Vagina (tissue), 2 donors: Measurements from ENCODE around the gene NAT9. TPM values are rescaled to one million over a fixed set of nuclear protein-coding genes. Genes with fewer than 3 reads are reported as not detected.

Experiments
- DNase-seq, 2 donors: peaks; one replicate each; pipeline ENCODE4 v3.0.0-alpha.2; 2017; ENCODE audit errors: extremely low spot score in 2 of 2
- H3K27ac ChIP-seq: fragments of 200-600 bp; sonication (generic); one replicate; pipeline ENCODE4 v1.5.1; 2019
- H3K27me3 ChIP-seq: fragments of 200-600 bp; sonication (generic); one replicate; pipeline ENCODE4 v1.5.1; 2019
- H3K36me3 ChIP-seq, 2 donors: fragments of 200-600 bp; sonication (generic); one replicate each; pipeline ENCODE4 v1.5.1; 2017 to 2019
- H3K4me1 ChIP-seq: fragments of 200-600 bp; sonication (generic); one replicate; pipeline ENCODE4 v1.5.1; 2019
- H3K4me3 ChIP-seq, 2 donors: fragments of 200-600 bp; sonication (generic); 1 replicate in 1 of 2; 2 replicates in 1 of 2; pipeline ENCODE4 v1.5.1; 2016 to 2019
- H3K9me3 ChIP-seq: fragments of 200-600 bp; sonication (generic); one replicate; pipeline ENCODE4 v1.5.1; 2019
- CTCF ChIP-seq, 3 experiments: fragments of 450-650 bp in 2 of 3; fragments of 200-600 bp in 1 of 3; sonication (generic) in 1 of 3; IDR thresholded peaks; one replicate each; pipeline ENCODE4 v1.5.1; 2017 to 2019; ENCODE audit warnings: antibody characterized with exemption in 3 of 3, mild to moderate bottlenecking in 2 of 3, moderate library complexity in 2 of 3
- POLR2A ChIP-seq, 2 donors: fragments of 450-650 bp; IDR thresholded peaks; one replicate each; pipeline ENCODE4 v1.6.1; 2017; ENCODE audit warnings: antibody characterized with exemption in 2 of 2, mild to moderate bottlenecking in 2 of 2, moderate library complexity in 2 of 2
- POLR2AphosphoS5 ChIP-seq, 2 donors: sonication (generic); formaldehyde crosslinking; IDR thresholded peaks; one replicate each; pipeline ENCODE4 v1.9.0; 2017; ENCODE audit warnings: antibody characterized with exemption in 2 of 2, mild to moderate bottlenecking in 2 of 2, low read depth in 1 of 2; ENCODE audit not compliant: insufficient read depth in 1 of 2
- intact Hi-C: fragments of 100-400 bp; cut with DNase I; formaldehyde crosslinking; loops from one replicate; pipeline ENCODE4 v1.15.1; 2023
- total RNA-seq: library from RNA; depleted of rRNA; stranded (reverse); fragments of >200 nt; gene quantifications from one replicate; pipeline ENCODE4 v1.2.3, GENCODE V29; 2016

NAT9 gene
- total RNA-seq, 1 donor from 2014 or later = 28.5 TPM

DNA sequence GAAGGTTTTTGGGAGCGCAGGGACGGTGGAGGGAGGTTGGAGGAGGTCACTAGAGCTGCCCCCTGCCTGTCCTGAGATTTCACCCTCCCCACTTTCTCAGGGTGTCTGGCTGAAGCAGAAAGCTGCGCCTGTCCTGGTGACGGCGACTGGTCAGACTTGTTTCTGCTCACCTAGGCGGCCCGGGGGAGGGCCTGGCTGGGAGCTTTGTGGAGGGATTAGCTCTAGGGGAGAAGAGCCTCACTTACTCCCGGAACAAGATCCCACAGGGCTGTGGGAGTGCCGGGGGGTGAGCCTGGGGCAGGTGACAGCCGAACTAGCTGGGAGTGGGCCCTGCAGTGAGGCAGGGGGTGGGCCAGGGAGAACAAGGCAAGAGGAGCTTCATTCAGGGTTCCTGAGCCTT, 16.2 kb downstream of the NAT9 start:
- intact Hi-C loops = no loop called here
- peaks cover 80% of the 10 kb centered on the region for H3K4me1 ChIP-seq
- DNase-seq = no peak

DNA sequence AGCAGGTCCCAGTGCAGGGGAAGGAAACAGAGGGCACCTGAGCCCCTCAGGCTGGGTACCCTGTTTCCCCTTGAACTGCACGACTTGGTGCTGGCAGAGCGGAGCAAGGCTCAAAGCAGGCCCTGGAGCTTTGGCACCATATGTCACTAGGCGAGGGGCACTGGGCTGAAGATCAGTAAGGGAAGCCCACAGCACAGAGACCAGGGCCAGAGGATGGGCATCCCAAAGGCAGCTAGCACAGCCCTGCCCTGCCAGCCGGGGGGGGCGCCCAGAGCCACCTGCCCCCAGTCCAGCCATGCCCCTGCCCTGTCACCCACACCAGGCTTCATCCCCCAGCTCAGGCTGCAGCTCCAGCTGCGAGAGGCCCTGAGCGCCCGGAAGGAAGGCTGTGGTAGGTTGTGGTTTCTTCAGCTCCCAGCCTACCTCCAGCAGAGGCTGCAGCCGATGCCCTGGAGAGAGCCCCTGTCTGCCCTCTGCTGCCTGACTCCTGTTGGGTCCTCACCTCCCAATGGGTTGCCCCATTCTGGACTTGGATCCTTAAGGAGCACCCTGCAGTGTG, 16.8 kb downstream of the NAT9 start:
- TF ChIP-seq POLR2AphosphoS5 (IDR thresholded peaks at IDR 0.05; ENCODE audit: insufficient read depth in 1 of 2, low read depth in 1 of 2) (no peak), POLR2A (IDR thresholded peaks at IDR 0.05) (no peak), CTCF (IDR thresholded peaks at IDR 0.05) (no peak)
- H3K4me3 ChIP-seq = no peak overlapping the region
- H3K36me3 ChIP-seq = no peaks in the 10 kb centered on the region
- peaks cover 85% of the 10 kb centered on the region for H3K4me1 ChIP-seq
- DNase-seq = no peak
- H3K27ac ChIP-seq = peak overlapping the region; percentile 85
- no peaks in the 10 kb centered on the region for H3K9me3 ChIP-seq
- no peaks in the 10 kb centered on the region for H3K27me3 ChIP-seq
- intact Hi-C loops = no loop called here

More for the DNA sequence above, 16.2 kb downstream of the NAT9 start:
- Histone ChIP-seq H3K4me3 (no peak overlapping the region), H3K27ac (peak overlapping the region; percentile 85), H3K9me3 (no peaks in the 10 kb centered on the region), H3K36me3 (peaks cover 0 to 6% of the 10 kb centered on the region in 2 donors), H3K27me3 (no peaks in the 10 kb centered on the region)
- TF ChIP-seq CTCF (IDR thresholded peaks at IDR 0.05) (no peak), POLR2AphosphoS5 (IDR thresholded peaks at IDR 0.05; ENCODE audit: insufficient read depth in 1 of 2, low read depth in 1 of 2) (no peak), POLR2A (IDR thresholded peaks at IDR 0.05) (no peak)

DNA sequence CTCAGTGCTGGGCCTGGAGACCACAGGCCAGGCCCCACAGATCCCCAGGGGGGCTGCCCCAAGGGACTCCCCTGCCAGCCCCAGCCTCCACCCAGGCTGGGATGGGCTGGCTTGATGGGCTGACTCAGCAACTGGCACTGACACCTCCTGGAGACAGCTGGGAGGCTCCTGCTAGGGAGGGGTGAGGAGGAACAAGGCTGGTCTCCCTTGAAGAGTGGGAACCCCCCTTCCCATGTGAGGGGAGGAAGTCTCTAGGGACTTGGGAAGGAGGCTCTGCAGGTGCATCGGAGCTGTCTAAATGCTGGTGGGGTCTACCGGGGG, 17.3 kb downstream of the NAT9 start:
- no peak for TF ChIP-seq POLR2AphosphoS5 (IDR thresholded peaks at IDR 0.05; ENCODE audit: insufficient read depth in 1 of 2, low read depth in 1 of 2)
- no peak for TF ChIP-seq POLR2A (IDR thresholded peaks at IDR 0.05)
- no peak for TF ChIP-seq CTCF (IDR thresholded peaks at IDR 0.05)
- no peaks in the 10 kb centered on the region for H3K9me3 ChIP-seq
- peaks cover 85% of the 10 kb centered on the region for H3K4me1 ChIP-seq
- no peak for DNase-seq
- intact Hi-C loops = no loop called here
- H3K27ac ChIP-seq = peak overlapping the region; percentile 85
- peak overlapping the region in 1 of 2 donors; percentile 13 for H3K4me3 ChIP-seq
- no peaks in the 10 kb centered on the region for H3K36me3 ChIP-seq
- no peaks in the 10 kb centered on the region for H3K27me3 ChIP-seq

DNA sequence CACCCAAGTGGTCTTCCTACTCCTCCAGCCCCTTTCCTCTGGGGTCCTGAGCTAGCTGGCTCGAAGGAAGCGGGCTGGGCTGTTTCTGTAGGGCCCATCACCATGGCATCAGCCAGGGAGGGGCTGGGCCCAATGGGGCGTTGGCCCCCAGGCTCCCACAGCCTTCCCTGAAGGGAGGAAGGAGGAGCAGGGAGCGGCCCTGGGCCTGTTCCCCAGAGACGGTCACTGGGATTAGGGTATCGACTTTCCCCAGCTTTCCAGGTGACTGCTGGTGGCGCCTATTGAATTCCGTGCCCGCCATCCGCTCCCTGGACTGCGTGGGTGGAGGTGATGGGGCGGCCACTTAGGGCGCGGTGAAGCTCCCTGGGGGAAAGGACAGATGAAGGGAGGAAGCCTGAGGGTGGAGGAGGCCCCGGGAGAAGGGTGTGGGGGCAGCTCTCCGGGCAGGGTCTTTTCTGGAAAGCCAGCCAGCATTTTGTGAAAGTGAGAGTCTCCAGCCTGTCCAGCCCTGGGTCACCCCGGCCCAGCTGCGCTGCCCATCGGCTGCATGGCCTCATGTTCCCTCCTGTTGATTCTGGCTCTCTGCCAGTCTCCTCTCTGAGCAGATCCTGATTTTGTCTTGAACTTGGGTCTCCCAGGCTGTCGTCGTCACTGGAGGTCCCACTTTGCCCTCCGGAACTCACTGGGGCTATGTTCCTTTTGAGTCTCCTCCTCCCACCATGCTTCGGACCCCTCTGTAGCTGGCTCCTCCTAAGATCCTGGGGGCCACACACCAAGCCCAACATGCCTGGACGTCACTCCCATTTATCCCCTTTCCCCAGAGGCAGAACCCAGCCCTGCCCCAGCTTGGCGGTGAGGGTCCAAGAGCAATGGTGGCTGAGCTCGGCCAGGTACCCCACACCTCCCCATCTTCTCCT, 18.0 kb downstream of the NAT9 start:
- Histone ChIP-seq H3K27me3 (no peaks in the 10 kb centered on the region), H3K4me3 (peak overlapping the region in 1 of 2 donors; percentile 13), H3K27ac (peak overlapping the region; percentile 85), H3K9me3 (no peaks in the 10 kb centered on the region), H3K36me3 (no peaks in the 10 kb centered on the region), H3K4me1 (peaks cover 83% of the 10 kb centered on the region)
- DNase-seq = no peak
- TF ChIP-seq POLR2AphosphoS5 (IDR thresholded peaks at IDR 0.05; ENCODE audit: insufficient read depth in 1 of 2, low read depth in 1 of 2) = no peak
- TF ChIP-seq CTCF (IDR thresholded peaks at IDR 0.05) = no peak
- no peak for TF ChIP-seq POLR2A (IDR thresholded peaks at IDR 0.05)
- intact Hi-C loops = no loop called here

GRCh38 chr17:74757502-74757901, 18.6 kb downstream of the NAT9 start:
- Histone ChIP-seq H3K27ac (peak overlapping the region; percentile 85), H3K27me3 (no peaks in the 10 kb centered on the region)
- DNase-seq = no peak

More at GRCh38 chr17:74757502-74757901, 18.6 kb downstream of the NAT9 start:
- Histone ChIP-seq H3K4me3 (no peak overlapping the region), H3K9me3 (no peaks in the 10 kb centered on the region), H3K36me3 (no peaks in the 10 kb centered on the region), H3K4me1 (peaks cover 83% of the 10 kb centered on the region)
- TF ChIP-seq POLR2AphosphoS5 (IDR thresholded peaks at IDR 0.05; ENCODE audit: insufficient read depth in 1 of 2, low read depth in 1 of 2) = no peak
- intact Hi-C loops = no loop called here
